Activated T-cell treated with anti-CD3 and anti-CD28 coated beads for 24 hours (primary cell): ENCODE measurements around the gene RORB.
"Not testable (repeated sequence)": the region's sequence is repeated elsewhere in the genome, so short reads cannot be mapped to it uniquely, and the experiment has no call there.

Experiments
- DNase-seq: peaks from one replicate; pipeline ENCODE4 v3.0.0-alpha.2; 2020; ENCODE audit warnings: low read depth

RORB gene

DNA sequence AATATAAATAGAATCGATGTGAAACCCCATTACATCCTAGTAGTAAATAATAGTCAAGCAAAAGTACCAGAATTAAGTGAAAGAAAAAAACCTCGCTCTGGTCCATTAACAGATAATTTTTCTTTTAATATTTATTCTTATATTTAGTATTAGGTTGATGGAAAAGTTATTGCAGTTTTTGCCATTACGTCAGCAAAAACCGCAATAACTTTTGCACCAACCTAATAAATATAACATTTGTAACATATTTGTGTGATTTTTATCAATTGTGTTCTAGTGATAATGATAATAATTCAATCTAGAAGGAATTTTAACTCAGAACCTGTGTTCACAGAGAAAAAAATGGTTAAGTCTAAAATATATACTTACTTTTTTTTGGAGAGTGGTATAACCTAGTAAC, 16.1 kb downstream of the RORB start:
- no peak for DNase-seq

- no peak for DNase-seq
Measured at GRCh38 chr9:74517188-74517587, 20.1 kb downstream of the RORB start.

GRCh38 chr9:74519419-74519818, 22.3 kb downstream of the RORB start:
- no peak for DNase-seq

DNA sequence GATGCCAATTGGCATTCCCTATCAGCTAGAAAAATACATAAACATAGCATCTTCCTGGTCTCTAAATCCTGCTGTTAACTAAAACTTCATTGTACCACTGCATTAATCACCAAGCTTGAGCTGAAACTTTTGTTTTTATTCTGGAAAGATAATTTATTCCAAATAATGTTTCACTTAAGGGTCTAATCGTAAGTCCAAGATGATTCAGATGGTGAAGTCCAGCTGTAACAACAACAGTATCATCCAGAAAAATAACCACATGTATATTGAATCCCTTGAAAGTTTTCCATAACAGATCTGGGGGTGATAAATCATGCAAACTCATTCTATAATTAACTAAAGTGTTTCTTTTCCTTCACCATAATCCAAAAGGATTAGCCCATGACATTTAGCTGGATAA, 23.9 kb downstream of the RORB start:
- no peak for DNase-seq

- DNase-seq = no peak
Measured at GRCh38 chr9:74524289-74524688, 27.2 kb downstream of the RORB start.

DNA sequence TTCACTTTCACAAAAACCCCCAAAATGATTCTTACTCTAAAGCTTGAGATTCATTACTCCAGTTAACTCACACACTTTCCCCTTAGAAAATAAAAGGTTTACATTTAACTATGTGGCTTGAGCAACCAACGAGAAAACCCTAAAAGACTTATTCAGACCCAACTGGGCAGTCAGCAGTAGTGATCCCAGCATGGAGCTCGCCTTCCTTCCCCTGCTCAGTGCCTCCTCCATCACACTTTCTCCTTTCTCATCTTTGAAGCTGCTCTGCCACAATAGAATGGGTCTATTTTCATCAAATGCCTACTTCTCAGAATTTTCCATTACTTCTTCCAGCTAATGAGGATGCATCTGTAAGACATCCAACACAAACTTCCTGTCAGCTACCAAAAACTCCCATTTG, 29.1 kb downstream of the RORB start:
- no peak for DNase-seq

DNA sequence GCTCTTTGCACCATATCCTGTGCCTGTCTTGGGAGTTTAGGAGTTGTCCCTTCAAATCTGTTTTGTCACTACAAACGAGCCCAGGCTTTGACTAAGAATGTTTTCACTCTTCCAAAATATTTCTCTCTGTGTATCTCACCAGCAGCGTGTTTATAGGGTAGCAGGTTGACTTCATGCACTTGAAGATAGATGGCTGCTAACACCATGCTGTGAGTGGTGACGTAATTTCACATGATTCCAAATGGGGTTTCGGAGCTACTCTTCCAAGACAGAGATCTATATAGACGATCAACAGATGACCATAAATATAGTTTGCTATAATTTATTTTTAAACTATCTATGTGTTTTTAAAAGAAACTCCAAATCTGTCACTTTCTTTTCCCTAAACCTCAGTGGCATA, 30.6 kb downstream of the RORB start:
- no peak for DNase-seq

DNA sequence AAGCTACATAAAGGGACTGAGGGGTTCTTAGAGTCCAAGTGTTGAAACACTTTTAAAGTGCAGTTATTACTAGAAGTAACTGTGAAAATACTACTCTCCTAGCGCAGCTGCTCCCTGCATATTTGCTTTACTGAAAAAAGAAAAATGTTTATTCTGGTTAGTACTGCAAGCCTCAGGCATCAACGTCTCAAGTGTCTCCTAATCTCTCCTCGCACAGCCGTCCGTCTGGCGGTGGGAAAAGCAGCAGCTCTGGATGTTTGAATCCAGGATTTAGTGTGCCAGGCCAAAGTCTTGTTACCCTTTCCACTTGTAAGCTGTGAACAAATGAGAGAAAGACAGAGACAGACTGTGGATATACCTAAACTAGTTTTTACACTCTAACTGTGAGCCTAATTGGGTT, 31.1 kb downstream of the RORB start:
- DNase-seq = no peak

DNA sequence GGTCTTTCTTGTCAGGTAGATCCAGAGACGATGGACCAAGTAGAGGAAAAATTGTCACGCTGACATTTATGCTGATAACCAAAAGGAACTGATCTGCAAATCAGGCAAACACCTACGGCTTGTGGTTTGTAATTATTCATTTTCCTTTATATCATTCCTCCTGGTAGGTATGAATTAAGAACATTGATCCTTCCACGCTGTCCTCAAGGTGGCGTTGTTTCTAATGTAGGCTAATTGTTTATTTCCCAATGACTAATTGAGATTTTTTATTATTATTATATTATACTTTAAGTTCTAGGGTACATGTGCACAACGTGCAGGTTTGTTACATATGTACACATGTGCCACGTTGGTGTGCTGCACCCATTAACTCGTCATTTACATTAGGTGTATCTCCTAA, 33.3 kb downstream of the RORB start:
- not testable (repeated sequence) for DNase-seq

- DNase-seq = no peak
Measured at GRCh38 chr9:74533253-74533652, 36.1 kb downstream of the RORB start.

DNA sequence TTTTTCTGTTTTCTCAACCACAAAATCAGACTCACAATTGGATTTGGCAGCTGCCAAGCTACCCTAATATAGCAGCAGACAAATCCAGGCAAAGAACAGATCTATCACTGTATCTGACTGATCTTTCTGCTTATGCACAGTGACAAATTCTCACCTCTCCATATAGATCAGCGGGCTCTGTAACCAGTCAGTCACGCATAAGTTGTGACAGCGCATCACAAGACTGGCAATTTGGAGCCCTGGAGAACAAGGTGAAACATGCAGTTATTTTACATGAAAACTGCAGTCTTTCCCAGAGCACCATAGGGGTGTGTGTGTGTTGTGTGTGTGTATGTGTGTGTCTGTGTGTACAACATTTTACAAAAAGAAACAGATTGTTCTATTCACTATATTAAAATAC, 37.7 kb downstream of the RORB start:
- DNase-seq = no peak

- DNase-seq = no peak
Measured at GRCh38 chr9:74543145-74543544, 46.0 kb downstream of the RORB start.

- DNase-seq = no peak
Measured at GRCh38 chr9:74551266-74551665, 54.1 kb downstream of the RORB start.

- no peak for DNase-seq
Measured at GRCh38 chr9:74554751-74555419, 57.8 kb downstream of the RORB start.

GRCh38 chr9:74555565-74555964, 58.4 kb downstream of the RORB start:
- no peak for DNase-seq

GRCh38 chr9:74556685-74557084, 59.5 kb downstream of the RORB start:
- no peak for DNase-seq

DNA sequence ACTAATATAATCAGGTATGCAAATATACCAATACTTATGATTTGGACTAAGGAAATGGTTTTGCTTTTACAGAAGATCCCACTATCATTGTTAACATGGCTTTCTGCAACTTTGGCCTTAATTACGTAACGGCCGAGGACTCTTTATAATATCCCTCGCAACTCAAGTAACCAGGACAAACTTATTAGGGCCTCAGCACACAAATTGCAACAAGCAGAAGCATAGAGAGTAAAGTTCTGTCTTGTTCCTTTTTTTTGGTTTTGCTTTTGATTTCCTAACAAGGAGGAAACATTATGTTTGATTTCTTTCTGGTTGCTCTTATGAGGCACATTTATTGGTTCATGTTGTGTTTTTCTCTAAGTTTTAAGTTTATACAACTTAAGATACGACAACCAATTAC, 60.4 kb downstream of the RORB start:
- DNase-seq = no peak

DNA sequence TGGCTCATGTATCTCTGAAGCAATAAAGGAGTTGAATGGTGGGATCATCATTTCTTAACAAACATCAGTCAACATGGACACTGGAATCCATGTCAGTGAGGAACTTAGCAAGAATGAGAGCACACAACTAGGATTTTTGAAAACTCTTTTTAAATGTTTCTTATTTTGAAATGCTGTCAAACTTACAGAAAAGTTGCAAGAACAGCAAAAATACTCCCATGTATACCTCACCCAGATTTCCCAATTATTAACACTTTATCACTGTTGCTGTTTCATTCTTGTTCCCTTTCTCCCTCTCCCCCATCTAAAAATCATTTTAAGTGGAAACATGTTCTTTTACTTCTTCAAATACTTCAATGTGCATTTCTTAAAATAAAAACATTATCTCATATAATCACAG, 65.5 kb downstream of the RORB start:
- no peak for DNase-seq

GRCh38 chr9:74570879-74571512, 73.9 kb downstream of the RORB start:
- no peak for DNase-seq

GRCh38 chr9:74573640-74574191, 76.6 kb downstream of the RORB start:
- no peak for DNase-seq

DNA sequence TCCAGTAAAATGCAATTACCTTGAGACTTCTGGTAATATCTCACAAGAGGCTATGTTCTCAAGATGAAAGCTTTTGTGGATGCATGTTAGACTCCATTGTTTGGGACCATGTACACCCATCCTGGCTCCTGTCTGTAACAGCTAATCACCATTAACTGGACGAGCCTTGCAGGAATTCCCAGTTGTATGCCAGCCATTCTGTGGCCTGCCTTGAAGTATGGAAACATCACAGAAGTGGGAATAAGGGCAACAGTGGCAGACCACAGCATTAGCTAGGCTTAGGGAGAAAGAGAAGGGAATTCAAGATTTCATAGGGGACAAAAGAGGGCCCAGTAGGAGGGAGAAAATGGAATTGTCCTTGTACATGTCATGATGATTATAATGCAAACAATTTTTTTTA, 79.0 kb downstream of the RORB start:
- no peak for DNase-seq

GRCh38 chr9:74577956-74578355, 80.8 kb downstream of the RORB start:
- DNase-seq = no peak

DNA sequence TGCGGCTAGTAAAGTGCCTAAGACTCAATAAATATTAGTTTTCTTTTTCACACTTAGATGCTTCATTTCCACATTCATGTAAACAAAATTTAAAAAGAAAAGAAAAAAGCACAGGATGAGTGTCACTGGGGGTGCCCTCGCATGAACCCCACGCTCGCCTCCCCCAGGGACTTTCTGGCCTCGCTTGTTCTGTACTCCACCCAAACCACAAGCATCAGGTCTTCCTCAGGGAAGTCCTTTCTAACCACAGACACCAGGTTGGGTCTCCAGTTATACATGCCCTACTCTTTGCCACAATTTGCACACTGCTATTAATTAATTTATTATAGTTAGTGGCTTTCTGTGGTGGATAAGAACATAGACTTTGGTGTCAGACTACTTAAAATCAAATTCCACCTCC, 92.4 kb downstream of the RORB start:
- DNase-seq = no peak

DNA sequence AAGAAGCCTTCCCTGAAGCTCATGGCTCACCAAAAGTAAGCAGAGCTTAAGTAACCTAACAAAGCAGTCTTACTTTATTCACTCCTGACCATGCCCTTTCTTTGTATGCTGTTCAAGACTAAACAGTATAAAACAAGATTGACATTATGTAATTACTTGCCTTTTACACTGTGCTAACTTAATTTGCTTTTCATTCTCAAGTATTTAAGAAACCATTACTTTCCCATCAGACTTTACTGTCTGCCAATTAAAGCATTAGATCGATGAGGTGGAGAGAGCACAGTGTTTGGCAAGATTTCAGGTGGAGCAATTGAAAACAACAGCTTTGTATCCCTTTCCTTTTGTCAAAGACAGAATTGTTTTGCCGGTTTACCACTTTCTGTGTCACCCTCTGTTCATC, 98.2 kb downstream of the RORB start:
- no peak for DNase-seq
